ENCODE data around the gene EFNA5.

DNA sequence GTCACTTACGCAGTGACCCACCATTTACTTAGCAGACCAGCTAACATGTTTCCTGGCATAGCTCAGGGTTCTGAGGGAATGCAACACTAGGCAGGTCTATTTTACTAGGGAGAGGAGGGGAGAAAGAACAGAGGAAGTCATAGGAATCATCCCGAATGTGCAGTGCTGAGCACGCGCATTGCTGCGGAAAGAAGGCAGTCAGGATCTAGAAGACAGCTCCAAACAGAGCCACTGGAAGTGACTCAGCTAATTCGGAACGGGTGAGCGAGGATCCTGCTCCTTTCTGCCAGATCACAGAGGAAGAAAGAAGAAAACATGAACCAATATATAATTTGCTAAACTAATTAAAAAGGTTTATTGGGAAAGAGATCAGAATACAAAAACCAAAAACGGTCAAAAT lies 339.8 kb downstream of the EFNA5 start:
- TF ChIP-seq ZFX (IDR thresholded peaks at IDR 0.05), result no peak
- no peak for TF ChIP-seq SIN3A (IDR thresholded peaks at IDR 0.05; ENCODE audit: low read depth)
- no peak for TF ChIP-seq POLR2A (IDR thresholded peaks at IDR 0.05; ENCODE audit: borderline replicate concordance, extremely low read depth, insufficient read depth, insufficient read length)
